MG63 (cell line): ENCODE measurements around the gene GRIK4. TPM values are rescaled to one million over a fixed set of nuclear protein-coding genes. Genes with fewer than 3 reads are reported as not detected.
"Not testable (repeated sequence)": the region's sequence is repeated elsewhere in the genome, so short reads cannot be mapped to it uniquely, and the experiment has no call there.

ENCODE experiments used
- DNase-seq: peaks from one replicate; pipeline ENCODE4 v3.0.0-alpha.2; 2020
- H3K27me3 ChIP-seq: fragments of 250-450 bp; sonication (Bioruptor Pico); 2 replicates; pipeline ENCODE4 v1.5.1; 2020; ENCODE audit warnings: mild to moderate bottlenecking, moderate library complexity
- H3K36me3 ChIP-seq: fragments of 250-450 bp; sonication (Bioruptor Pico); 2 replicates; pipeline ENCODE4 v1.5.1; 2020; ENCODE audit warnings: mild to moderate bottlenecking, moderate library complexity
- H3K4me3 ChIP-seq: fragments of 250-450 bp; sonication (Bioruptor Pico); 2 replicates; pipeline ENCODE4 v1.5.1; 2020; ENCODE audit warnings: mild to moderate bottlenecking, moderate library complexity
- H3K9me3 ChIP-seq: fragments of 250-450 bp; sonication (Bioruptor Pico); 2 replicates; pipeline ENCODE4 v1.5.1; 2020; ENCODE audit warnings: mild to moderate bottlenecking, moderate library complexity
- total RNA-seq: library from RNA; depleted of rRNA; stranded (reverse); fragments of >200 nt; shearing (Covaris generic); gene quantifications from 2 replicates; pipeline ENCODE4 v1.2.3, GENCODE V29; 2014; ENCODE audit warnings: low replicate concordance; rRNA removed

Gene GRIK4
- total RNA-seq, 1 experiment from 2014 or later: not detected

GRCh38 chr11:121023848-121024751 is 512.6 kb downstream of the GRIK4 start, which contains the start of gene TBCEL:
TBCEL (plus strand) TSS chr11:121024102; CDS start chr11:121045691, 21,589 bp downstream.
- peaks cover 4% of the 10 kb centered on the region; the same call in 1 of the 2 replicates for H3K27me3 ChIP-seq
- H3K9me3 ChIP-seq: no peaks in the 10 kb centered on the region
- peak within 1 kb of the TSS; percentile 74 for H3K4me3 ChIP-seq
- H3K36me3 ChIP-seq: no peaks in the 10 kb centered on the region
- DNase-seq: peak; percentile 89

- Histone ChIP-seq H3K4me3 (peak overlapping the region; percentile 74), H3K36me3 (no peaks in the 10 kb centered on the region), H3K9me3 (no peaks in the 10 kb centered on the region), H3K27me3 (peaks cover 4% of the 10 kb centered on the region; the same call in 1 of the 2 replicates)
- DNase-seq: no peak
Measured at GRCh38 chr11:121024989-121025388, 513.4 kb downstream of the GRIK4 start.

- no peaks in the 10 kb centered on the region for H3K27me3 ChIP-seq
- no peaks in the 10 kb centered on the region for H3K36me3 ChIP-seq
- no peak overlapping the region for H3K4me3 ChIP-seq
- no peak for DNase-seq
- no peaks in the 10 kb centered on the region for H3K9me3 ChIP-seq
Measured at GRCh38 chr11:121029153-121029552, 517.6 kb downstream of the GRIK4 start.

- H3K27me3 ChIP-seq: no peaks in the 10 kb centered on the region
- no peak for DNase-seq
- H3K36me3 ChIP-seq: no peaks in the 10 kb centered on the region
- no peaks in the 10 kb centered on the region for H3K9me3 ChIP-seq
- no peak overlapping the region for H3K4me3 ChIP-seq
Measured at GRCh38 chr11:121029813-121030445, 518.4 kb downstream of the GRIK4 start.

GRCh38 chr11:121031167-121031566 is 519.6 kb downstream of the GRIK4 start:
- Histone ChIP-seq H3K9me3 (no peaks in the 10 kb centered on the region), H3K27me3 (no peaks in the 10 kb centered on the region), H3K4me3 (no peak overlapping the region), H3K36me3 (no peaks in the 10 kb centered on the region)
- DNase-seq: no peak

- not testable (repeated sequence) for H3K36me3 ChIP-seq, H3K27me3 ChIP-seq, DNase-seq, H3K4me3 ChIP-seq, H3K9me3 ChIP-seq
Measured at GRCh38 chr11:121031648-121032047, 520.1 kb downstream of the GRIK4 start.

GRCh38 chr11:121032546-121032945 is 521.0 kb downstream of the GRIK4 start:
- no peaks in the 10 kb centered on the region for H3K36me3 ChIP-seq
- no peaks in the 10 kb centered on the region for H3K27me3 ChIP-seq
- H3K9me3 ChIP-seq: no peaks in the 10 kb centered on the region
- DNase-seq: no peak
- no peak overlapping the region for H3K4me3 ChIP-seq

- DNase-seq: no peak
- Histone ChIP-seq H3K36me3 (no peaks in the 10 kb centered on the region), H3K9me3 (no peaks in the 10 kb centered on the region), H3K4me3 (no peak overlapping the region), H3K27me3 (no peaks in the 10 kb centered on the region)
Measured at GRCh38 chr11:121033635-121034034, 522.1 kb downstream of the GRIK4 start.

- H3K27me3 ChIP-seq: no peaks in the 10 kb centered on the region
- no peak for DNase-seq
- no peaks in the 10 kb centered on the region for H3K9me3 ChIP-seq
- no peaks in the 10 kb centered on the region for H3K36me3 ChIP-seq
- H3K4me3 ChIP-seq: no peak overlapping the region
Measured at GRCh38 chr11:121035169-121035755, 523.7 kb downstream of the GRIK4 start.

- H3K4me3 ChIP-seq: no peak overlapping the region
- no peaks in the 10 kb centered on the region for H3K36me3 ChIP-seq
- H3K27me3 ChIP-seq: no peaks in the 10 kb centered on the region
- no peak for DNase-seq
- H3K9me3 ChIP-seq: no peaks in the 10 kb centered on the region
Measured at GRCh38 chr11:121035780-121036179, 524.2 kb downstream of the GRIK4 start.

- Histone ChIP-seq H3K36me3 (no peaks in the 10 kb centered on the region), H3K4me3 (no peak overlapping the region), H3K27me3 (no peaks in the 10 kb centered on the region), H3K9me3 (no peaks in the 10 kb centered on the region)
- DNase-seq: no peak
Measured at GRCh38 chr11:121037016-121037415, 525.5 kb downstream of the GRIK4 start.

Other genes starting within 250 kb of the GRIK4 start
- 7.3 and 8.1 TPM in 2 replicates for gene TLCD5, start 186.4 kb upstream of the GRIK4 start, total RNA-seq
- gene ARHGEF12, start 175.3 kb upstream of the GRIK4 start, total RNA-seq: 28.1 and 32.5 TPM in 2 replicates